Ishikawa (cell line): ENCODE measurements around the gene TAF12.

Source experiments
- CEBPB ChIP-seq: IDR thresholded peaks from 2 replicates; pipeline ENCODE4 v1.6.1; 2012
- CREB1 ChIP-seq: IDR thresholded peaks from 2 replicates; pipeline ENCODE4 v1.6.1; 2012; ENCODE audit warnings: low read depth
- EGR1 ChIP-seq: IDR thresholded peaks from 2 replicates; pipeline ENCODE4 v1.6.1; 2012
- EP300 ChIP-seq: IDR thresholded peaks from 2 replicates; pipeline ENCODE4 v1.6.1; 2012; ENCODE audit warnings: borderline replicate concordance
- FOXM1 ChIP-seq: IDR thresholded peaks from 2 replicates; pipeline ENCODE4 v1.6.1; 2012; ENCODE audit warnings: low read depth, borderline replicate concordance
- NFIC ChIP-seq: IDR thresholded peaks from 2 replicates; pipeline ENCODE4 v1.6.1; 2012
- RAD21 ChIP-seq: IDR thresholded peaks from 2 replicates; pipeline ENCODE4 v1.6.1; 2012; ENCODE audit warnings: low read depth
- TAF1 ChIP-seq: IDR thresholded peaks from 2 replicates; pipeline ENCODE4 v1.6.1; 2012; ENCODE audit warnings: low read depth, mild to moderate bottlenecking
- TCF12 ChIP-seq: IDR thresholded peaks from 2 replicates; pipeline ENCODE4 v1.6.1; 2012; ENCODE audit warnings: low read depth
- TEAD4 ChIP-seq: IDR thresholded peaks from 2 replicates; pipeline ENCODE4 v1.6.1; 2012
- YY1 ChIP-seq: IDR thresholded peaks from 2 replicates; pipeline ENCODE4 v1.6.1; 2012; ENCODE audit warnings: low read depth
- ZBTB7A ChIP-seq: IDR thresholded peaks from 2 replicates; pipeline ENCODE4 v1.6.1; 2012; ENCODE audit warnings: low read depth
- TF ChIP-seq, protein P1 (sequence below): IDR thresholded peaks from 2 replicates; pipeline ENCODE4 v1.6.1; 2012; ENCODE audit warnings: low read depth, mild to moderate bottlenecking
- TF ChIP-seq, protein P2 (sequence below): IDR thresholded peaks from 2 replicates; pipeline ENCODE4 v1.6.1; 2012
- TF ChIP-seq, protein P3 (sequence below): IDR thresholded peaks from 2 replicates; pipeline ENCODE4 v1.6.1; 2012

TAF12 gene

DNA sequence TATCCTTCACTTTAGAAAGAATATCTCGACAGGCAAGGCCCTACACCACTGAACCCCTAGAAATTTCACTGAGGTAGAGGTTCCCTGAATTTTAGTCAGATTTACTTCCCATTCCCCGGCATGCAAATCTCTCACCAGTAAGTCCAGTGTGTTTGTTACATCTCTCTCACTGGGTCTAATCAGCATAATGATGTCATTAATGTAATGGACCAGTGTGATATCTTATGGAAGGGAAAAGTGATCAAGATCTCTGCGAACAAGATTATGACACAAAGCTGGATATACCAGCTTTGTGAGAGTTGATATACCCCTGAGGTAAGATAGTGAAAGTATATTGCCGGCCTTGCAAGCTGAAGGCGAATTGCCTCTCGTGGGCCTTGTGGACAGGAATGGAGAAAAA, 13.5 kb upstream of the TAF12 start:
- no peak for TF ChIP-seq TAF1
- TF ChIP-seq CEBPB: no peak
- TF ChIP-seq, protein P1, sequence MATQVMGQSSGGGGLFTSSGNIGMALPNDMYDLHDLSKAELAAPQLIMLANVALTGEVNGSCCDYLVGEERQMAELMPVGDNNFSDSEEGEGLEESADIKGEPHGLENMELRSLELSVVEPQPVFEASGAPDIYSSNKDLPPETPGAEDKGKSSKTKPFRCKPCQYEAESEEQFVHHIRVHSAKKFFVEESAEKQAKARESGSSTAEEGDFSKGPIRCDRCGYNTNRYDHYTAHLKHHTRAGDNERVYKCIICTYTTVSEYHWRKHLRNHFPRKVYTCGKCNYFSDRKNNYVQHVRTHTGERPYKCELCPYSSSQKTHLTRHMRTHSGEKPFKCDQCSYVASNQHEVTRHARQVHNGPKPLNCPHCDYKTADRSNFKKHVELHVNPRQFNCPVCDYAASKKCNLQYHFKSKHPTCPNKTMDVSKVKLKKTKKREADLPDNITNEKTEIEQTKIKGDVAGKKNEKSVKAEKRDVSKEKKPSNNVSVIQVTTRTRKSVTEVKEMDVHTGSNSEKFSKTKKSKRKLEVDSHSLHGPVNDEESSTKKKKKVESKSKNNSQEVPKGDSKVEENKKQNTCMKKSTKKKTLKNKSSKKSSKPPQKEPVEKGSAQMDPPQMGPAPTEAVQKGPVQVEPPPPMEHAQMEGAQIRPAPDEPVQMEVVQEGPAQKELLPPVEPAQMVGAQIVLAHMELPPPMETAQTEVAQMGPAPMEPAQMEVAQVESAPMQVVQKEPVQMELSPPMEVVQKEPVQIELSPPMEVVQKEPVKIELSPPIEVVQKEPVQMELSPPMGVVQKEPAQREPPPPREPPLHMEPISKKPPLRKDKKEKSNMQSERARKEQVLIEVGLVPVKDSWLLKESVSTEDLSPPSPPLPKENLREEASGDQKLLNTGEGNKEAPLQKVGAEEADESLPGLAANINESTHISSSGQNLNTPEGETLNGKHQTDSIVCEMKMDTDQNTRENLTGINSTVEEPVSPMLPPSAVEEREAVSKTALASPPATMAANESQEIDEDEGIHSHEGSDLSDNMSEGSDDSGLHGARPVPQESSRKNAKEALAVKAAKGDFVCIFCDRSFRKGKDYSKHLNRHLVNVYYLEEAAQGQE: no peak
- no peak for TF ChIP-seq TEAD4

DNA sequence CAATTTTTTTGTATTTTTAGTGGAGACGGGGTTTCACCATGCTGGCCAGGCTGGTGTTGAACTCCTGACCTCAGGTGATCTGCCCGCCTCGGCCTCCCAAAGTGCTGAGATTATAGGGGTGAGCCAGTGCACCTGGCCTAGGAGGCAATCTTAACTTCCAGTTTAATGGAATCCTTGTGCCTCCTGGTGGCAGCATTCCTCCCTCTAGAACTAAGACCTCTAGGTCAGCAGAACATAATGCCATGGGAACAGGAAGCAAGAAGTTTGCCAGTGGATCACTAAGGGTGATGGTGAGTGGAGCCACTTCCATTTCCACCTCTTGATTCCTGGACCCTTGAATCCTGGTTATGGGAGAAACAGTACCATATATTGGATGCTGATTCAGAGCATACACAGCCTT, 11.0 kb upstream of the TAF12 start:
- TF ChIP-seq RAD21: peak; percentile 56

DNA sequence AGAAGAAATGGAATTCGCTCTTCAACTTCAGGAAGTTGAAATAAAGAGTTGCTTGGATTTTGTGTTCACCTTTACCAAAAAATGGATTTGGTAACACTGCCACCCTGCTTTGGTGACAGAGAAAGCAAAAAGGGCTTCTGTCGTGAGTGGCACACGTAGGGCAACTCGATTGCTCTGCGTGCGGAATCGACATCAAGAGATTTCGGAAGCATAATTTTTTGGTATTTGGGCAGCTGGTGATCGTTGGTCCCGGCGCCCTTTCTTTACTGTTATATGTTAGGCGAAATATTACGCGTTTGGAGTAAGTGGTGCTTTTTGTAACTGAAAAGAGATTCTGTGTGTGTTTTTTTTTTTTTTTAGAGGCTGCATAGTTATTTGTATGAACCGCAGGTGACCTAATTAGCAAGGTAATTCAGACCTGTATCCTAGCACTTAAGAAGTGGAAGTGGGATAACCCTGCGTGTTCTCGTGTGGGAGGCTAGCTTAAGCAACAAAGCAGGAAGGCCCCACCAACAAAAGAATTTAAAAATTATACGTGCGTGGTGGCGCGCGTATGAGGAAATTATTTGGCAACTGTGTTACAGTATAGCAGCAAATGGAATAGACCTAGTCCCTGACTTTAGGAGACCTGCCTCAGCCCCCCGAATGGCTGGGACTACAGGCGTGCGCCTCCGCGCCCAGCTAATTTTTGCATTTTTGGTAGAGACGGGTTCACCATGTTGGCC, 5.8 kb upstream of the TAF12 start, which contains the start of gene RNU11:
Gene RNU11 (plus strand): TSS at position 127 of the 725 bp plus-strand sequence.
- peak; percentile 21; the same call in 1 of the 2 replicates for TF ChIP-seq RAD21
- TF ChIP-seq, protein P2, sequence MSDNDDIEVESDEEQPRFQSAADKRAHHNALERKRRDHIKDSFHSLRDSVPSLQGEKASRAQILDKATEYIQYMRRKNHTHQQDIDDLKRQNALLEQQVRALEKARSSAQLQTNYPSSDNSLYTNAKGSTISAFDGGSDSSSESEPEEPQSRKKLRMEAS: peak; percentile 68
- peak; percentile 68 for TF ChIP-seq NFIC
- peak; percentile 20; the same call in 1 of the 2 replicates for TF ChIP-seq YY1
- TF ChIP-seq EGR1: peak; percentile 38; the same call in 1 of the 2 replicates
- TF ChIP-seq TAF1: peak; percentile 55
- TF ChIP-seq FOXM1: peak; percentile 54; the same call in 1 of the 2 replicates
- TF ChIP-seq CREB1: peak; percentile 18; the same call in 1 of the 2 replicates
- TF ChIP-seq, protein P3, sequence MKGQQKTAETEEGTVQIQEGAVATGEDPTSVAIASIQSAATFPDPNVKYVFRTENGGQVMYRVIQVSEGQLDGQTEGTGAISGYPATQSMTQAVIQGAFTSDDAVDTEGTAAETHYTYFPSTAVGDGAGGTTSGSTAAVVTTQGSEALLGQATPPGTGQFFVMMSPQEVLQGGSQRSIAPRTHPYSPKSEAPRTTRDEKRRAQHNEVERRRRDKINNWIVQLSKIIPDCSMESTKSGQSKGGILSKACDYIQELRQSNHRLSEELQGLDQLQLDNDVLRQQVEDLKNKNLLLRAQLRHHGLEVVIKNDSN: peak; percentile 32; the same call in 1 of the 2 replicates
- TF ChIP-seq TEAD4: peak; percentile 86
- TF ChIP-seq, protein P1: no peak
- peak; percentile 84 for TF ChIP-seq CEBPB
- TF ChIP-seq ZBTB7A: peak; percentile 60; the same call in 1 of the 2 replicates
- TF ChIP-seq EP300: peak; percentile 84; the same call in 1 of the 2 replicates
- TF ChIP-seq TCF12: peak; percentile 93

DNA sequence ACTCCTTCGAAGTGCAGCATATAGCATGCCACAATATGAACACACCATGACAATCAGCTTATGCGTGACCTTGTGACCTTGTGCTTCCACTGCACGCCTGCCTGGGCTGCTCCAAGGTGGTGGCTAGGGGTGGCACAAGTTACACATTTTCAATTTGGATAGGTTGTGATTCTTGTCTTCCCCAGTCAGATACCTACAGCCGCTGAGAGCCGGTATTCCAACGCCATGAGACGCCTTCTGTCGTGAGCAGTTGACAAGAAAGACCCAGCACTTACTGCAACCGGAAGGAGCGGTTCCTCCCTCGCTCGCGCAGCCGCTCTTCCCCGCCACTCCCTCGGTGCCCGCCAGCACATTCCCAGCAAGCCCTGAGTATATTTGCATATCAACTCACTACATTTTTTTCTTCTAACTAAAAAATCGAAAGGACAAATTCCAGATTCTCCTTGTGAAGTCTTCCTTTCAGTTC, 5.2 kb upstream of the TAF12 start:
- TF ChIP-seq TAF1 (peak; percentile 66), CEBPB (no peak)

DNA sequence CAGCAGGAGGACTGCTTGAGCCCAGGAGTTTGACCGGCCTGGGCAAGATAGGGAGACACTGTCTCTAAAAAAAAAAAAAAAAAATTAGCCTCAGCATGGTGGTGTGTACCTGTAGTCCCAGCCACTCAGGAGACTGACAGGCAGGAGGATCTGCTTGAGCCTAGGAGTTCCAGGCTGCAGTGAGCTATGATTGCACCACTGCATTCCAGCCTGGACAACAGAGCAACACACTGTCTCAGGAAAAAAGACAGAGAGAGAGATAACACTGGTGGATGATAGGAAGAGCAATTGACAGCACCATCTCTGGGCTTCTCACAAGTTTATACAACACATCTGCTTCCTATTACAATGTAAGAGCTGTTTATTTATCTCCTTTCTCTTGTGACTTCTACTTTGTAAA, 3.2 kb upstream of the TAF12 start:
- no peak for TF ChIP-seq EP300
- TF ChIP-seq ZBTB7A: no peak
- TF ChIP-seq TCF12: no peak
- TF ChIP-seq TAF1: no peak
- no peak for TF ChIP-seq EGR1
- TF ChIP-seq CEBPB: no peak
- TF ChIP-seq CREB1: no peak
- no peak for TF ChIP-seq TEAD4
- TF ChIP-seq, protein P1: no peak
- no peak for TF ChIP-seq FOXM1
- TF ChIP-seq YY1: no peak
- TF ChIP-seq, protein P3: no peak
- TF ChIP-seq RAD21: no peak
- TF ChIP-seq, protein P2: no peak
- TF ChIP-seq NFIC: no peak
